Measurements from ENCODE around the gene REC8. TPM values are rescaled to one million over a fixed set of nuclear protein-coding genes. Genes with fewer than 3 reads are reported as not detected.

REC8 gene
- polyA plus RNA-seq, 3 donors from 2014 or later: 1.7 to 15.2 (median 3.8) TPM

- Mint-ChIP-seq H3K27ac (peak overlapping the region in 1 of 6 donors; percentile 76), H3K4me3 (no peak overlapping the region), H3K27me3 (ENCODE audit: low read depth in 3 of 3) (peaks cover 0 to 11% (median 6%) of the 10 kb centered on the region in 3 donors), H3K9me3 (peaks cover 0 to 1% (median 0%) of the 10 kb centered on the region in 6 donors), H3K36me3 (peaks cover 0 to 19% (median 4%) of the 10 kb centered on the region in 3 donors), H3K4me1 (peaks cover 4 to 11% of the 10 kb centered on the region in 2 donors)
- no peak for DNase-seq
Measured at GRCh38 chr14:24177041-24177825, 5.4 kb downstream of the REC8 start.

GRCh38 chr14:24177891-24178290 is 6.0 kb downstream of the REC8 start:
- H3K27me3 Mint-ChIP-seq (ENCODE audit: low read depth in 3 of 3): peaks cover 4 to 12% (median 6%) of the 10 kb centered on the region in 3 donors
- DNase-seq: no peak
- no peak overlapping the region for H3K4me3 Mint-ChIP-seq
- H3K27ac Mint-ChIP-seq: no peak overlapping the region
- peaks cover 0 to 1% (median 0%) of the 10 kb centered on the region in 6 donors for H3K9me3 Mint-ChIP-seq
- peaks cover 3 to 24% (median 4%) of the 10 kb centered on the region in 3 donors for H3K36me3 Mint-ChIP-seq
- H3K4me1 Mint-ChIP-seq: peaks cover 2 to 7% of the 10 kb centered on the region in 2 donors

- H3K9me3 Mint-ChIP-seq: peaks cover 0 to 1% (median 0%) of the 10 kb centered on the region in 6 donors
- H3K4me1 Mint-ChIP-seq: peaks cover under 1% of the 10 kb centered on the region in 2 donors
- no peak for DNase-seq
- H3K4me3 Mint-ChIP-seq: no peak overlapping the region
- peaks cover 3 to 24% (median 4%) of the 10 kb centered on the region in 3 donors for H3K36me3 Mint-ChIP-seq
- peak overlapping the region in 2 of 6 donors; percentile 7 to 40 for H3K27ac Mint-ChIP-seq
- H3K27me3 Mint-ChIP-seq (ENCODE audit: low read depth in 3 of 3): peaks cover 4 to 12% (median 6%) of the 10 kb centered on the region in 3 donors
Measured at GRCh38 chr14:24178399-24179178, 6.7 kb downstream of the REC8 start.

- peaks cover 0 to 1% (median 0%) of the 10 kb centered on the region in 6 donors for H3K9me3 Mint-ChIP-seq
- H3K27me3 Mint-ChIP-seq (ENCODE audit: low read depth in 3 of 3): peaks cover 4 to 9% (median 5%) of the 10 kb centered on the region in 3 donors
- peak overlapping the region in 3 of 6 donors; percentile 7 to 40 (median 37) for H3K27ac Mint-ChIP-seq
- H3K4me3 Mint-ChIP-seq: no peak overlapping the region
- no peak for DNase-seq
- peaks cover 3 to 22% (median 4%) of the 10 kb centered on the region in 3 donors for H3K36me3 Mint-ChIP-seq
- H3K4me1 Mint-ChIP-seq: no peaks in the 10 kb centered on the region
Measured at GRCh38 chr14:24179294-24179960, 7.5 kb downstream of the REC8 start.

GRCh38 chr14:24179961-24180796 is 8.3 kb downstream of the REC8 start:
- Mint-ChIP-seq H3K27ac (peak overlapping the region in 4 of 6 donors; percentile 5 to 69 (median 46)), H3K4me1 (no peaks in the 10 kb centered on the region), H3K4me3 (no peak overlapping the region), H3K27me3 (ENCODE audit: low read depth in 3 of 3) (peaks cover 6 to 9% (median 8%) of the 10 kb centered on the region in 3 donors), H3K9me3 (peaks cover 0 to under 1% (median 0%) of the 10 kb centered on the region in 6 donors), H3K36me3 (peaks cover 0 to 18% (median 3%) of the 10 kb centered on the region in 3 donors)
- no peak for DNase-seq

- H3K4me3 Mint-ChIP-seq: no peak overlapping the region
- peaks cover 7 to 9% (median 8%) of the 10 kb centered on the region in 3 donors for H3K27me3 Mint-ChIP-seq (ENCODE audit: low read depth in 3 of 3)
- H3K4me1 Mint-ChIP-seq: peaks cover 0 to 1% of the 10 kb centered on the region in 2 donors
- peaks cover 0 to 18% (median 3%) of the 10 kb centered on the region in 3 donors for H3K36me3 Mint-ChIP-seq
- H3K9me3 Mint-ChIP-seq: no peaks in the 10 kb centered on the region
- DNase-seq: no peak
- peak overlapping the region in 1 of 6 donors; percentile 46 for H3K27ac Mint-ChIP-seq
Measured at GRCh38 chr14:24181371-24182077, 9.6 kb downstream of the REC8 start.

- Mint-ChIP-seq H3K4me1 (peaks cover 5 to 6% of the 10 kb centered on the region in 2 donors), H3K27ac (peak overlapping the region in 5 of 6 donors; percentile 16 to 83 (median 53)), H3K9me3 (no peaks in the 10 kb centered on the region), H3K4me3 (no peak overlapping the region), H3K36me3 (peaks cover 0 to 18% (median 3%) of the 10 kb centered on the region in 3 donors), H3K27me3 (ENCODE audit: low read depth in 3 of 3) (peaks cover 6 to 8% (median 7%) of the 10 kb centered on the region in 3 donors)
- DNase-seq: no peak
Measured at GRCh38 chr14:24182110-24182882, 10.4 kb downstream of the REC8 start.

DNA sequence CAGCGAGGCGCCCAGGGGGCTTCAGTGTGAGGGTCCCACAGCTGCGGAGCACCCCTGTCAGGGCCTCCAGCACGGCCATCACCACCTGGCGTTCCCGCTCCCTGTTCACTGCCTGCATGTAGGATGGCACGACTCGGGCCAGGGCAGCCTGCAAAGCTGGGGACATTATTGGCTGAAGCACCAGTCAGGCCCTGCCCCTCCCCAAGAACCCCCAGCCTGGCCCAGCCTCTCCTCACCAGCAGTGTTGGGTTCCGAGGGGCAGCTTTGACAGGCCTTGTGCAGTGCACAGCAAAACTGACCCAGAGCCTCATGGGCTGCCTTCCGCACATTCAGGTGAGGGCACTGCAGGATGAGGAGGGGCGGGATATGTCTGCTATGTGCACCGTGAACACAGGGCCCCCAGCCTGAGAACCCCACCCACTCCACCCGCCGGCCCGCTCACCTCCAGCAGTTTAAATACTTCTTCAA is 11.2 kb downstream of the REC8 start:
- H3K9me3 Mint-ChIP-seq: no peaks in the 10 kb centered on the region
- H3K4me1 Mint-ChIP-seq: peaks cover 13% of the 10 kb centered on the region in 2 donors
- peaks cover 0 to 18% (median 3%) of the 10 kb centered on the region in 3 donors for H3K36me3 Mint-ChIP-seq
- no peak for DNase-seq
- peaks cover 6 to 11% (median 8%) of the 10 kb centered on the region in 3 donors for H3K27me3 Mint-ChIP-seq (ENCODE audit: low read depth in 3 of 3)
- no peak overlapping the region for H3K4me3 Mint-ChIP-seq
- H3K27ac Mint-ChIP-seq: peak overlapping the region in 1 of 6 donors; percentile 67

DNA sequence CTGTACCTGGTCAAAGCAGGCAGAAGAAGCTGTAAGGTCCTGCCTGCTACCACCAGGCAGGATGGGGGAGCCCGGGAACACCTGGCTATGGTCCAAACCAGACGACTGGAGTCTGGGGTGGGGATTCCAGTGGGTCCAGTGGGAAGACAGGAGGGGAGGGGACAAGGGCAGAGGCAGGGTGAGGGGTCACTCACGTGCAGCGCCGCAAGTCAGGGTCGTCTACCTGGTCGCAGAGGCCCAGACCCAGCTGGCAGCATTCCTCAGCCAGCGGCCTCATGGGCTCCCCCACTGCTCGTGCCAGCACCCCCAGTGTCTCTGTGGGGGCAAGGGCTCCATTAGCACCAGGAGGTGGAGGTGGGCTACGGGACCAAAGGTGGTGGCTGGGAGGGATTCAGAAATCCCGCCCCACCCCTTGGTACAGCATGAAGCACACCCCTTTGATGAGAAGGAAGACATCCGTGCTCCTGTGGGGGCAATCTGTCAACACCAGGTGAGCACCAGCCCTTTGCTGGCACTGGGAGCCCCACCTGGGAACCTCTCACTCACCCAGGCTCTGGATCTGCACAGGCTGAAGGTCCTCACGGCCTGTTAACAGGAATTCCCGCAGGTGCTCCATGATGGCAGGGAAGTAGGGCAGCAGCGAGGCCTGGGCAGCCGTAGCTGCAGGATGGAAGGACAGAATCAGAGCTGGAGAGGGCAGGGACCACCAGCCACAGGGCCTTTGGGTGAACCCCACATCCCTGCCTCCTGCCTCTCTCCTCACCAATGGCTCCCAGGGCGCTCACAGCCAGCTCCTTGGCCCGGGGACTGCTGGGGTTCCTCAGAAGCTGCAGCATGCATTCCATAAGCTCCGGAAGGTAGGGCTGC is 12.5 kb downstream of the REC8 start:
- H3K27me3 Mint-ChIP-seq (ENCODE audit: low read depth in 3 of 3): peaks cover 9 to 19% (median 11%) of the 10 kb centered on the region in 3 donors
- peaks cover 25% of the 10 kb centered on the region in 2 donors for H3K4me1 Mint-ChIP-seq
- H3K36me3 Mint-ChIP-seq: peaks cover 0 to 14% (median 3%) of the 10 kb centered on the region in 3 donors
- no peak overlapping the region for H3K4me3 Mint-ChIP-seq
- no peak for DNase-seq
- H3K9me3 Mint-ChIP-seq: no peaks in the 10 kb centered on the region
- no peak overlapping the region for H3K27ac Mint-ChIP-seq

GRCh38 chr14:24185026-24185425 is 13.1 kb downstream of the REC8 start:
- H3K27me3 Mint-ChIP-seq (ENCODE audit: low read depth in 3 of 3): peaks cover 9 to 19% (median 11%) of the 10 kb centered on the region in 3 donors
- H3K9me3 Mint-ChIP-seq: no peaks in the 10 kb centered on the region
- H3K27ac Mint-ChIP-seq: peak overlapping the region in 1 of 6 donors; percentile 34
- DNase-seq: no peak
- H3K4me3 Mint-ChIP-seq: no peak overlapping the region
- H3K4me1 Mint-ChIP-seq: peaks cover 28% of the 10 kb centered on the region in 2 donors
- H3K36me3 Mint-ChIP-seq: peaks cover 0 to 10% (median 3%) of the 10 kb centered on the region in 3 donors

DNA sequence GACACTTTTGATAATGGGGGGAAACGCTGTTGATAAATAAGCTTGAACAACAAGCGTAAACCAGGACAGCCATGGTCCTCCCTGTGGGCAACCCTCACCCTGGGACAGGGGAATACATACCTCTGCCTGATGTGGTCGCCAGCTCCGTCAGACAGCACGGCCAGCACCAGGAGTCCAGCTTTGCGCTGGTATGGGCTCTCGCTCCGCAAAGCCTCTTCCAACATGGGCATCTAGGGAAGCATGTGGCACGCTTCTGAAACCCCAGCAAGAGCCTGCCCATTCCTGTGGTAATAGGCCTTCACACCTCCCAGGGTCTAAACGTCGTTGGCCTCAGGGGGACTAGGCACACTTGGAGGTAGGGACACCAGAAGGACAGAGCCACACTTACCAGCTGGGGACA is 13.9 kb downstream of the REC8 start:
- H3K27ac Mint-ChIP-seq: peak overlapping the region in 2 of 6 donors; percentile 16 to 36
- H3K9me3 Mint-ChIP-seq: no peaks in the 10 kb centered on the region
- H3K4me1 Mint-ChIP-seq: peaks cover 28 to 29% of the 10 kb centered on the region in 2 donors
- peaks cover 0 to 8% (median 3%) of the 10 kb centered on the region in 3 donors for H3K36me3 Mint-ChIP-seq
- DNase-seq: no peak
- peaks cover 9 to 21% (median 11%) of the 10 kb centered on the region in 3 donors for H3K27me3 Mint-ChIP-seq (ENCODE audit: low read depth in 3 of 3)
- no peak overlapping the region for H3K4me3 Mint-ChIP-seq

Measured in immature natural killer cell (primary cell).